ENCODE measurements around the gene TOP2A. TPM values are rescaled to one million over a fixed set of nuclear protein-coding genes. Genes with fewer than 3 reads are reported as not detected.

TOP2A gene
- total RNA-seq, 1 donor from 2014 or later: 41.9 TPM

DNA sequence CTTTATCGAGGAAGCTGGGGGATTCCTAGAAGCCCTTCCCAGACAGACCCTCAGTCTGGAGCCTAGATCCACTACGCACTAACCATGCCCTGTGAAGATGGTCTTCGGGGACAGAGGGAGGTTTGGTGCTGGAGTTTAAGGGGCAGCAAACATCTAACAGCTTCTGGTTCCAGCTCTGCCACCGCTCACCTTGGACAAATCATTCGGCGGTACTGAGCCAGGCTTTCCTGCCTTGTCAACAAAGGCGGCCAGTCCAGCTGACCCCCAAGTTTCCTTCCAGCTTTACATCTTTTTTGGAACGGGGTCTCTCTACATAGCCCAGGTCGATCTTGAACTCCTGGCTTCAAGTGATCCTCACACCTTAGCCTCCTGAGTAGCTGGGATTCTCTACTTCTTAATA is 52.8 kb downstream of the TOP2A start:
- peak overlapping the region; percentile 51 for H3K4me3 Mint-ChIP-seq (ENCODE audit: unreplicated experiment)
- no peak for DNase-seq (ENCODE audit: extremely low spot score, unreplicated experiment)
- H3K27ac Mint-ChIP-seq (ENCODE audit: unreplicated experiment): no peak overlapping the region

DNA sequence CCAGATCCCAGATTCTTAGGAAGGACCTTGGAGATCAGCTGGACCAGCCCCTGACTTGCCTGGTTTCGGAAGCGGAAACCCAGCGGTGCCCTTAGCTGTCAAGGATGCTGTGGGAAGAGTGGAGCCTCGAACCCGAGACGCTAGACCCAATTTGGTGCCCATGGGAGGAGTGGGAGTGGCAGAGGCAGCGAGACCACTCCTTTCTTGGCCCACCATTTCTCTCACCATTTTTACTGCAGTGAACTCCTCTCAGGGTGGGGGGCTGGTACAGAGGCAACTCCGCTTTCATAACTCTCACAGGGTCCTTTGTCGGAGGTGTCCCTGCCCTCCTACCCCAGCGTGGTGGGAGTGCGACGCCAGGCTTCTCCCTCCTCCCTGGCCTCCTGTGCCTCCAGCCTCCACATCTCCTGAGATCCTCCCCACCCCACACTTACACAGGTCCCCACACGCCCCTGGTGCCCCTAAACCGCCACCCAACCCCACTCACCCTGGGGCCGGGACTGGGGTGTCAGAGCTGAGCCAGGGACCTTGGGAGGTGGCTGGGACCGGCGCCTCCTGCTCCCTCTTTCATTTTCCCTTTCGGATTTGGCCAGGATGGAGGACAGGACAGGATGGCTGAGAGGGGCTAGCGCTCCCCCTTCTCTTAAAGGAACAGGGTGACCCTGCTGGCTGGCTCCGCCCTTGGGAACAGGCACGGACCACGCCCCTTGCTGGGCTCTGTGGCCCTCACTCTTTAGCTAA is 53.4 kb downstream of the TOP2A start, which contains the start of gene GJD3:
Gene GJD3, minus strand, starts transcription at position 617 of the 741 bp plus-strand sequence. CDS start 922 bp downstream, outside the sequence.
- H3K9me3 Mint-ChIP-seq (ENCODE audit: unreplicated experiment): no peaks in the 10 kb centered on the region
- H3K36me3 Mint-ChIP-seq (ENCODE audit: unreplicated experiment): no peaks in the 10 kb centered on the region
- H3K27me3 Mint-ChIP-seq (ENCODE audit: unreplicated experiment): no peaks in the 10 kb centered on the region
- no peak for DNase-seq (ENCODE audit: extremely low spot score, unreplicated experiment)
- TF ChIP-seq, protein P1, sequence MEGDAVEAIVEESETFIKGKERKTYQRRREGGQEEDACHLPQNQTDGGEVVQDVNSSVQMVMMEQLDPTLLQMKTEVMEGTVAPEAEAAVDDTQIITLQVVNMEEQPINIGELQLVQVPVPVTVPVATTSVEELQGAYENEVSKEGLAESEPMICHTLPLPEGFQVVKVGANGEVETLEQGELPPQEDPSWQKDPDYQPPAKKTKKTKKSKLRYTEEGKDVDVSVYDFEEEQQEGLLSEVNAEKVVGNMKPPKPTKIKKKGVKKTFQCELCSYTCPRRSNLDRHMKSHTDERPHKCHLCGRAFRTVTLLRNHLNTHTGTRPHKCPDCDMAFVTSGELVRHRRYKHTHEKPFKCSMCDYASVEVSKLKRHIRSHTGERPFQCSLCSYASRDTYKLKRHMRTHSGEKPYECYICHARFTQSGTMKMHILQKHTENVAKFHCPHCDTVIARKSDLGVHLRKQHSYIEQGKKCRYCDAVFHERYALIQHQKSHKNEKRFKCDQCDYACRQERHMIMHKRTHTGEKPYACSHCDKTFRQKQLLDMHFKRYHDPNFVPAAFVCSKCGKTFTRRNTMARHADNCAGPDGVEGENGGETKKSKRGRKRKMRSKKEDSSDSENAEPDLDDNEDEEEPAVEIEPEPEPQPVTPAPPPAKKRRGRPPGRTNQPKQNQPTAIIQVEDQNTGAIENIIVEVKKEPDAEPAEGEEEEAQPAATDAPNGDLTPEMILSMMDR (IDR thresholded peaks at IDR 0.05): no peak
- H3K4me1 Mint-ChIP-seq (ENCODE audit: unreplicated experiment): peaks cover 13% of the 10 kb centered on the region
- peak within 1 kb of the TSS; percentile 76 for H3K4me3 Mint-ChIP-seq (ENCODE audit: unreplicated experiment)
- no peak within 1 kb of the TSS for H3K27ac Mint-ChIP-seq (ENCODE audit: unreplicated experiment)

More for the DNA sequence above, 52.8 kb downstream of the TOP2A start:
- Mint-ChIP-seq H3K36me3 (ENCODE audit: unreplicated experiment) (no peaks in the 10 kb centered on the region), H3K27me3 (ENCODE audit: unreplicated experiment) (no peaks in the 10 kb centered on the region), H3K9me3 (ENCODE audit: unreplicated experiment) (no peaks in the 10 kb centered on the region), H3K4me1 (ENCODE audit: unreplicated experiment) (peaks cover 13% of the 10 kb centered on the region)
- TF ChIP-seq, protein P1 (IDR thresholded peaks at IDR 0.05): no peak

DNA sequence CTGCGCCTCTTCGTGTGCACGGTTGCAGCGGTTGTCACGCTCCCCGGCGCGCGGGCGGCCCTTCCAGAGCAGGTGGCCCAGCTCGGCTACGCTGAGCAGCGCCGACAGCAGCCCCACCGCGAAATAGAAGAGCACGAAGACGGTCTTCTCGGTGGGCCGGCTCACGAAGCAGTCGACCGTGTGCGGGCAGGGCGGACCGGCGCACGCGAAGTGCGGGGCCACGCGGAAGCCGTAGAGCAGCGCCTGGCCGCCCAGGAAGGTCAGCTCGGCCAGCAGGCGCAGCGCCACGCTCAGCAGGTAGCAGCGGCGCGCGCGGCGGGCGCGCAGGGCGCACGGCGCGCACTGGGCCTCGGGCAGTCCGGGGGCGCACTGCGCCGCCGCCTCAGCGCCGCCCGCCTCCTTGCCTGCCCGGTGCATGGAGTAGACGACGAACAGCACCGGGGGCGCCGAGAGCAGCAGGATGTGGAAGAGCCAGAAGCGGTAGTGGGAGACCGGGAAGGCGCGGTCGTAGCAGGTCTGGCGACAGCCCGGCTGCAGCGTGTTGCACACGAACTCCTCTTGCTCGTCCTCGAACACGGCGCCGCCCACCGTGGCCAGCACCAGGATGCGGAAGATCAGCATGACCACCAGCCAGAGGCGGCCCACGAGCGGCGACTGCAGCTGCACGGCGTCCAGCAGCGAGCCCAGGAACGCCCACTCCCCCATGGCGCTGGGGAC is 54.4 kb downstream of the TOP2A start:
- no peaks in the 10 kb centered on the region for H3K9me3 Mint-ChIP-seq (ENCODE audit: unreplicated experiment)
- peaks cover 19% of the 10 kb centered on the region for H3K4me1 Mint-ChIP-seq (ENCODE audit: unreplicated experiment)
- no peaks in the 10 kb centered on the region for H3K36me3 Mint-ChIP-seq (ENCODE audit: unreplicated experiment)
- no peak for DNase-seq (ENCODE audit: extremely low spot score, unreplicated experiment)
- peak overlapping the region; percentile 76 for H3K4me3 Mint-ChIP-seq (ENCODE audit: unreplicated experiment)
- no peaks in the 10 kb centered on the region for H3K27me3 Mint-ChIP-seq (ENCODE audit: unreplicated experiment)
- no peak overlapping the region for H3K27ac Mint-ChIP-seq (ENCODE audit: unreplicated experiment)
- TF ChIP-seq, protein P1 (IDR thresholded peaks at IDR 0.05): no peak

DNA sequence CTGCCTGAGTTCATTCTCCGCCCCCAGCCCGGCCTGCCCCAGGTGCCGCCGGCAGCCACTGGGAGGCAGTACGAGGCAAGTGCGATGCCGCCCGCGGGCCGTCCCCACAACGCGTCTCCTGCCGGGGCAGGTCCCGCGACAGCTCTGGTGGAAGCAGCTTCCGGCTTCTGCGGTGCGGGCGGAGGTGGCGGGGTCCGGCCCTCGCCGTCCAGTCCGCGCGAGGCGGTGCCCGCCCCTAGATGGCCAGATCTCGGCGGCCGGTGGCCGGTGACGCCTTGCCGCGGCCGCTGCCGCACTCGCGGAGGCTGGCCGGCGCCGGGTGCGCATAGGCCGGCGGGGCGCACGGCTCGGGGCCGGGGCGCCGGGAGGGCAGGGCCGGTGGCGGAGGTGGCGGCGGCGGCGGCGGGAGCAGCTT is 55.0 kb downstream of the TOP2A start:
- Mint-ChIP-seq H3K27ac (ENCODE audit: unreplicated experiment) (no peak overlapping the region), H3K4me3 (ENCODE audit: unreplicated experiment) (peak overlapping the region; percentile 70), H3K4me1 (ENCODE audit: unreplicated experiment) (peaks cover 21% of the 10 kb centered on the region), H3K9me3 (ENCODE audit: unreplicated experiment) (no peaks in the 10 kb centered on the region), H3K36me3 (ENCODE audit: unreplicated experiment) (no peaks in the 10 kb centered on the region), H3K27me3 (ENCODE audit: unreplicated experiment) (no peaks in the 10 kb centered on the region)
- DNase-seq (ENCODE audit: extremely low spot score, unreplicated experiment): peak; percentile 93
- TF ChIP-seq, protein P1 (IDR thresholded peaks at IDR 0.05): peak; percentile 85
